Uterus (tissue), 2 donors: ENCODE data around the gene DPH6.

Source experiments
- POLR2A ChIP-seq, 2 donors: fragments of 450-650 bp; IDR thresholded peaks; one replicate each; pipeline ENCODE4 v1.6.1; 2016; ENCODE audit warnings: antibody characterized with exemption in 2 of 2, mild to moderate bottlenecking in 1 of 2, moderate library complexity in 1 of 2
- TF ChIP-seq, protein P1 (sequence below), 4 experiments: fragments of 200-600 bp in 2 of 4; fragments of 450-650 bp in 2 of 4; sonication (generic) in 2 of 4; IDR thresholded peaks; one replicate each; pipeline ENCODE4 v1.5.1; 2016 to 2019; ENCODE audit warnings: antibody characterized with exemption in 4 of 4, mild to moderate bottlenecking in 2 of 4, moderate library complexity in 1 of 4

DNA sequence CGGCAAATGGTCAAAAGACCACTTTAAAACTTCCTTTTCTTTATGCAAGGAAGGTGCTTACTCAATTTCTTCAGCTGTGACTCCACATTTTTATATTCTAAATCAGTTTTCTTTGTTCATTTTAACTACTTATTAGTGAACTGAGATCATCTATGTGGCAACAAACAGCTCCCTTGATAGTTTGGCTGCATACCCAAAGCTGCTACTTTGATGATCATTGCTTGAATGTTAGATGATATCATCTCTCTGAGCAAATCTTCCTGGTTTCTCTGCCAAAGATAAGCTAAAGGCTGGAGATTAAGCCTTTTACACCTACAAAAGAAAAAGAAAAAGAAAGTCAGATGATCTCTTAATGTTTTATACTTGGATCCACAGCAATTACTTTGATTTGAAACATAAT, 95.5 kb downstream of the DPH6 start:
- no peak for TF ChIP-seq POLR2A (IDR thresholded peaks at IDR 0.05)
- TF ChIP-seq, protein P1, sequence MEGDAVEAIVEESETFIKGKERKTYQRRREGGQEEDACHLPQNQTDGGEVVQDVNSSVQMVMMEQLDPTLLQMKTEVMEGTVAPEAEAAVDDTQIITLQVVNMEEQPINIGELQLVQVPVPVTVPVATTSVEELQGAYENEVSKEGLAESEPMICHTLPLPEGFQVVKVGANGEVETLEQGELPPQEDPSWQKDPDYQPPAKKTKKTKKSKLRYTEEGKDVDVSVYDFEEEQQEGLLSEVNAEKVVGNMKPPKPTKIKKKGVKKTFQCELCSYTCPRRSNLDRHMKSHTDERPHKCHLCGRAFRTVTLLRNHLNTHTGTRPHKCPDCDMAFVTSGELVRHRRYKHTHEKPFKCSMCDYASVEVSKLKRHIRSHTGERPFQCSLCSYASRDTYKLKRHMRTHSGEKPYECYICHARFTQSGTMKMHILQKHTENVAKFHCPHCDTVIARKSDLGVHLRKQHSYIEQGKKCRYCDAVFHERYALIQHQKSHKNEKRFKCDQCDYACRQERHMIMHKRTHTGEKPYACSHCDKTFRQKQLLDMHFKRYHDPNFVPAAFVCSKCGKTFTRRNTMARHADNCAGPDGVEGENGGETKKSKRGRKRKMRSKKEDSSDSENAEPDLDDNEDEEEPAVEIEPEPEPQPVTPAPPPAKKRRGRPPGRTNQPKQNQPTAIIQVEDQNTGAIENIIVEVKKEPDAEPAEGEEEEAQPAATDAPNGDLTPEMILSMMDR (IDR thresholded peaks at IDR 0.05) = no peak
